GM12872 (cell line): Measurements from ENCODE around the gene PSMA6.

Experiments
- CTCF ChIP-seq: IDR thresholded peaks from 3 replicates; pipeline ENCODE4 v1.5.1; 2011; ENCODE audit warnings: low read depth, mild to moderate bottlenecking, low read length, moderate library complexity; ENCODE audit not compliant: insufficient read depth

Gene PSMA6

GRCh38 chr14:35286003-35286600, 6.1 kb upstream of the PSMA6 start:
- TF ChIP-seq CTCF = no peak

- no peak for TF ChIP-seq CTCF
Measured at GRCh38 chr14:35286707-35287106, 5.5 kb upstream of the PSMA6 start.

GRCh38 chr14:35287431-35288013, 4.7 kb upstream of the PSMA6 start:
- TF ChIP-seq CTCF = no peak

- no peak for TF ChIP-seq CTCF
Measured at GRCh38 chr14:35289623-35290022, 2.6 kb upstream of the PSMA6 start.

GRCh38 chr14:35292770-35293561, 784 bp downstream of the PSMA6 start:
- no peak for TF ChIP-seq CTCF

GRCh38 chr14:35295845-35296161, 3.6 kb downstream of the PSMA6 start:
- no peak for TF ChIP-seq CTCF

GRCh38 chr14:35296545-35296944, 4.4 kb downstream of the PSMA6 start:
- no peak for TF ChIP-seq CTCF
